ENCODE results near the gene HHAT.

DNA sequence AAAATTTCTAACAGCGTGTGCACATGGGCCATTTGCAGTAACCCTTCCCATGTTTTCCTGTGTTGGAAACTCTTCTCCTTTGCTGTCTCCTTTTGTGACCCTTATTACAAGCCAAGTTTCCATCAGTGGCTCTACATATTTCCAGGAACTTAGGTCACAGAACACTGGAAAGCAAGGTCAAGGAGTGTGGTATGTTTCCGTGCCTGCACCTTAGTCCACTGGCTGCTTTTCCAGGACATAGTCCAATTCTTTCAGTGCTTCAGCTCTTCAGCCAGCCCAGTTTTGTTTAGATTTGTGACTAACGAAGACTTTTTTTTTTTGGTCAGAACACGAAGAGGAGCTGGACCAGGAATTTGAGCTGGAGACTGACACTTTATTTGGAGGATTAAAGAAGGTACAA lies 33.8 kb downstream of the HHAT start:
- TF ChIP-seq SUZ12 (IDR thresholded peaks at IDR 0.05; ENCODE audit: extremely low read depth, insufficient read depth, insufficient read length) (no peak), ZNF274 (IDR thresholded peaks at IDR 0.05; ENCODE audit: low read depth, low read length) (no peak), YY1 (IDR thresholded peaks at IDR 0.05; ENCODE audit: insufficient read depth, insufficient read length) (no peak)
